PC-3 (cell line): ENCODE results near the gene ALPK3. TPM values are rescaled to one million over a fixed set of nuclear protein-coding genes. Genes with fewer than 3 reads are reported as not detected.

Source experiments
- ATAC-seq: fragments of 200-7000 bp; cut with Tn5 transposase; 2 replicates; pipeline ENCODE4 v1.9.1; 2020; ENCODE audit warnings: mild to moderate bottlenecking, moderate library complexity
- BruUV-seq: library from RNA; stranded (reverse); fragments of 400-500 nt; replicated peaks from 2 replicates; lab custom pipeline; 2021; lab: Mats Ljungman, UMichigan
- CTCF ChIA-PET: fragments of 300-600 bp; sonication (Branson Sonifier 250); formaldehyde crosslinking; loops from one replicate; lab custom pipeline; 2022; ENCODE audit warnings: antibody characterized with exemption; lab: Charles Lee
- POLR2A ChIA-PET: fragments of 300-600 bp; sonication (Branson Sonifier 250); formaldehyde crosslinking; loops from one replicate; lab custom pipeline; 2022; ENCODE audit warnings: antibody characterized with exemption; ENCODE audit not compliant: unreplicated experiment; lab: Charles Lee
- DNase-seq: peaks from one replicate; pipeline ENCODE4 v3.0.0-alpha.2; 2015
- H2AFZ ChIP-seq: fragments of 300-600 bp; sonication (generic); 2 replicates; pipeline ENCODE4 v1.6.0; 2016; ENCODE audit warnings: antibody characterized with exemption, low read length
- H3F3A ChIP-seq: fragments of 300-600 bp; sonication (generic); one replicate; pipeline ENCODE4 v1.6.0; 2017; ENCODE audit warnings: antibody characterized with exemption, low read length, control low read depth, mild to moderate bottlenecking; ENCODE audit not compliant: unreplicated experiment
- H3K27ac ChIP-seq: fragments of 300-600 bp; sonication (generic); 2 replicates; pipeline ENCODE4 v1.5.1; 2016; ENCODE audit warnings: mild to moderate bottlenecking, low read length
- H3K27me3 ChIP-seq: fragments of 300-600 bp; sonication (generic); 2 replicates; pipeline ENCODE4 v1.6.1; 2016; ENCODE audit warnings: low read length, mixed read lengths
- H3K36me3 ChIP-seq: fragments of 300-600 bp; sonication (generic); 2 replicates; pipeline ENCODE4 v1.6.1; 2016; ENCODE audit warnings: low read depth, mixed run types, low read length, mixed read lengths
- H3K4me1 ChIP-seq: fragments of 300-600 bp; sonication (generic); 2 replicates; pipeline ENCODE4 v1.5.1; 2016; ENCODE audit warnings: low read length; ENCODE audit not compliant: insufficient read depth
- H3K4me2 ChIP-seq: fragments of 300-600 bp; sonication (generic); 2 replicates; pipeline ENCODE4 v1.6.0; 2016; ENCODE audit warnings: low read length
- H3K4me3 ChIP-seq: fragments of 300-600 bp; sonication (generic); 2 replicates; pipeline ENCODE4 v1.5.1; 2016; ENCODE audit warnings: mild to moderate bottlenecking, low read length, mixed read lengths
- H3K79me2 ChIP-seq: fragments of 300-600 bp; sonication (generic); 2 replicates; pipeline ENCODE4 v1.6.1; 2017; ENCODE audit warnings: low read length, mixed read lengths
- H3K9ac ChIP-seq: fragments of 300-600 bp; sonication (generic); 2 replicates; pipeline ENCODE4 v1.6.0; 2016; ENCODE audit warnings: mild to moderate bottlenecking, low read length
- H3K9me2 ChIP-seq: fragments of 300-600 bp; sonication (generic); replicated peaks from 2 replicates; pipeline ENCODE4 v1.6.1; 2016; ENCODE audit warnings: mixed run types, low read length, mixed read lengths
- H3K9me3 ChIP-seq: fragments of 300-600 bp; sonication (generic); 2 replicates; pipeline ENCODE4 v1.6.1; 2016; ENCODE audit warnings: low read length, mixed read lengths
- H4K20me1 ChIP-seq: fragments of 300-600 bp; sonication (generic); 2 replicates; pipeline ENCODE4 v1.6.1; 2016; ENCODE audit warnings: low read length, mixed read lengths
- EZH2 ChIP-seq: fragments of 300-600 bp; sonication (generic); IDR thresholded peaks from one replicate; pipeline ENCODE4 v1.6.1; 2017; ENCODE audit warnings: antibody characterized with exemption, mild to moderate bottlenecking, low read length; ENCODE audit not compliant: unreplicated experiment
- EZH2phosphoT487 ChIP-seq: fragments of 300-600 bp; sonication (generic); IDR thresholded peaks from 2 replicates; pipeline ENCODE4 v1.6.1; 2018; ENCODE audit warnings: mild to moderate bottlenecking, antibody characterized with exemption, low read length, borderline replicate concordance
- intact Hi-C: fragments of 100-400 bp; cut with micrococcal nuclease; formaldehyde crosslinking; loops from 2 replicates; pipeline ENCODE4 v1.9.0; 2023
- total RNA-seq: library from RNA; depleted of rRNA; stranded (reverse); fragments of >200 nt; gene quantifications from 2 replicates; pipeline ENCODE4 v1.2.3, GENCODE V29; 2014
- TF ChIP-seq, protein P1 (sequence below): fragments of 300-600 bp; sonication (generic); conservative IDR thresholded peaks from 2 replicates; pipeline ENCODE4 v1.5.1; 2017; ENCODE audit warnings: antibody characterized with exemption, low read depth, mild to moderate bottlenecking, low read length

ALPK3 gene
- total RNA-seq, 1 experiment from 2014 or later = 2.4 TPM

- Histone ChIP-seq H3K9me3 (no peaks in the 10 kb centered on the region), H3K4me1 (no peaks in the 10 kb centered on the region), H3K36me3 (no peaks in the 10 kb centered on the region; the same call in 1 of the 2 replicates), H3K4me2 (no peak overlapping the region), H3K9me2 (no peaks in the 10 kb centered on the region), H3F3A (no peaks in the 10 kb centered on the region), H3K27me3 (no peaks in the 10 kb centered on the region), H4K20me1 (no peaks in the 10 kb centered on the region), H2AFZ (no peak overlapping the region), H3K9ac (no peak overlapping the region), H3K27ac (no peak overlapping the region), H3K79me2 (no peaks in the 10 kb centered on the region), H3K4me3 (no peak overlapping the region)
- DNase-seq (peak; percentile 29), ATAC-seq (no peak)
- ChIA-PET POLR2A (no interaction called here), CTCF (no interaction called here)
- no TSS peak for BruUV-seq
- intact Hi-C loops = no loop called here
- TF ChIP-seq EZH2 (no peak), EZH2phosphoT487 (no peak)
- TF ChIP-seq, protein P1, sequence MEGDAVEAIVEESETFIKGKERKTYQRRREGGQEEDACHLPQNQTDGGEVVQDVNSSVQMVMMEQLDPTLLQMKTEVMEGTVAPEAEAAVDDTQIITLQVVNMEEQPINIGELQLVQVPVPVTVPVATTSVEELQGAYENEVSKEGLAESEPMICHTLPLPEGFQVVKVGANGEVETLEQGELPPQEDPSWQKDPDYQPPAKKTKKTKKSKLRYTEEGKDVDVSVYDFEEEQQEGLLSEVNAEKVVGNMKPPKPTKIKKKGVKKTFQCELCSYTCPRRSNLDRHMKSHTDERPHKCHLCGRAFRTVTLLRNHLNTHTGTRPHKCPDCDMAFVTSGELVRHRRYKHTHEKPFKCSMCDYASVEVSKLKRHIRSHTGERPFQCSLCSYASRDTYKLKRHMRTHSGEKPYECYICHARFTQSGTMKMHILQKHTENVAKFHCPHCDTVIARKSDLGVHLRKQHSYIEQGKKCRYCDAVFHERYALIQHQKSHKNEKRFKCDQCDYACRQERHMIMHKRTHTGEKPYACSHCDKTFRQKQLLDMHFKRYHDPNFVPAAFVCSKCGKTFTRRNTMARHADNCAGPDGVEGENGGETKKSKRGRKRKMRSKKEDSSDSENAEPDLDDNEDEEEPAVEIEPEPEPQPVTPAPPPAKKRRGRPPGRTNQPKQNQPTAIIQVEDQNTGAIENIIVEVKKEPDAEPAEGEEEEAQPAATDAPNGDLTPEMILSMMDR = no peak
These were observed 6.9 kb upstream of the ALPK3 start for GRCh38 chr15:84810073-84810840.

GRCh38 chr15:84811151-84811550, 6.0 kb upstream of the ALPK3 start:
- no peaks in the 10 kb centered on the region for H3K4me1 ChIP-seq
- DNase-seq (no peak), ATAC-seq (no peak)
- ChIA-PET POLR2A (no interaction called here), CTCF (no interaction called here)
- H3K36me3 ChIP-seq = no peaks in the 10 kb centered on the region
- no peak overlapping the region for H3K4me3 ChIP-seq
- no peaks in the 10 kb centered on the region for H3K9me3 ChIP-seq
- no TSS peak for BruUV-seq
- H3K9ac ChIP-seq = no peak overlapping the region
- H3K4me2 ChIP-seq = no peak overlapping the region
- H3K9me2 ChIP-seq = no peaks in the 10 kb centered on the region
- no peak overlapping the region for H2AFZ ChIP-seq
- intact Hi-C loops = no loop called here
- no peaks in the 10 kb centered on the region for H3K79me2 ChIP-seq
- no peaks in the 10 kb centered on the region for H3F3A ChIP-seq
- no peaks in the 10 kb centered on the region for H4K20me1 ChIP-seq
- no peak overlapping the region for H3K27ac ChIP-seq
- H3K27me3 ChIP-seq = no peaks in the 10 kb centered on the region
- TF ChIP-seq EZH2 (no peak), EZH2phosphoT487 (no peak)
- TF ChIP-seq, protein P1 = no peak

- Histone ChIP-seq H4K20me1 (no peaks in the 10 kb centered on the region), H2AFZ (no peak overlapping the region), H3K9ac (no peak overlapping the region), H3K27me3 (no peaks in the 10 kb centered on the region), H3F3A (no peaks in the 10 kb centered on the region), H3K4me1 (no peaks in the 10 kb centered on the region), H3K27ac (no peak overlapping the region), H3K79me2 (no peaks in the 10 kb centered on the region), H3K9me3 (no peaks in the 10 kb centered on the region), H3K4me2 (no peak overlapping the region), H3K9me2 (no peaks in the 10 kb centered on the region), H3K4me3 (no peak overlapping the region), H3K36me3 (no peaks in the 10 kb centered on the region)
- CTCF ChIA-PET = no interaction called here
- POLR2A ChIA-PET = no interaction called here
- TF ChIP-seq, protein P1 = no peak
- TF ChIP-seq EZH2phosphoT487 (no peak), EZH2 (no peak)
- DNase-seq (no peak), ATAC-seq (no peak)
- no TSS peak for BruUV-seq
- intact Hi-C loops = no loop called here
These were observed 5.3 kb upstream of the ALPK3 start for GRCh38 chr15:84811828-84812227.
